SKM-1 treated with dmso at 0.1 percent for 144 hours (cell line): ENCODE data around the gene SETD4.
"Not testable (repeated sequence)": the region's sequence is repeated elsewhere in the genome, so short reads cannot be mapped to it uniquely, and the experiment has no call there.

Experiments used
- DNase-seq: peaks from one replicate; lab custom pipeline; 2025; ENCODE audit not compliant: unreplicated experiment; lab: John Stamatoyannopoulos, UW

The SETD4 gene, protein sequence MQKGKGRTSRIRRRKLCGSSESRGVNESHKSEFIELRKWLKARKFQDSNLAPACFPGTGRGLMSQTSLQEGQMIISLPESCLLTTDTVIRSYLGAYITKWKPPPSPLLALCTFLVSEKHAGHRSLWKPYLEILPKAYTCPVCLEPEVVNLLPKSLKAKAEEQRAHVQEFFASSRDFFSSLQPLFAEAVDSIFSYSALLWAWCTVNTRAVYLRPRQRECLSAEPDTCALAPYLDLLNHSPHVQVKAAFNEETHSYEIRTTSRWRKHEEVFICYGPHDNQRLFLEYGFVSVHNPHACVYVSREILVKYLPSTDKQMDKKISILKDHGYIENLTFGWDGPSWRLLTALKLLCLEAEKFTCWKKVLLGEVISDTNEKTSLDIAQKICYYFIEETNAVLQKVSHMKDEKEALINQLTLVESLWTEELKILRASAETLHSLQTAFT

DNA sequence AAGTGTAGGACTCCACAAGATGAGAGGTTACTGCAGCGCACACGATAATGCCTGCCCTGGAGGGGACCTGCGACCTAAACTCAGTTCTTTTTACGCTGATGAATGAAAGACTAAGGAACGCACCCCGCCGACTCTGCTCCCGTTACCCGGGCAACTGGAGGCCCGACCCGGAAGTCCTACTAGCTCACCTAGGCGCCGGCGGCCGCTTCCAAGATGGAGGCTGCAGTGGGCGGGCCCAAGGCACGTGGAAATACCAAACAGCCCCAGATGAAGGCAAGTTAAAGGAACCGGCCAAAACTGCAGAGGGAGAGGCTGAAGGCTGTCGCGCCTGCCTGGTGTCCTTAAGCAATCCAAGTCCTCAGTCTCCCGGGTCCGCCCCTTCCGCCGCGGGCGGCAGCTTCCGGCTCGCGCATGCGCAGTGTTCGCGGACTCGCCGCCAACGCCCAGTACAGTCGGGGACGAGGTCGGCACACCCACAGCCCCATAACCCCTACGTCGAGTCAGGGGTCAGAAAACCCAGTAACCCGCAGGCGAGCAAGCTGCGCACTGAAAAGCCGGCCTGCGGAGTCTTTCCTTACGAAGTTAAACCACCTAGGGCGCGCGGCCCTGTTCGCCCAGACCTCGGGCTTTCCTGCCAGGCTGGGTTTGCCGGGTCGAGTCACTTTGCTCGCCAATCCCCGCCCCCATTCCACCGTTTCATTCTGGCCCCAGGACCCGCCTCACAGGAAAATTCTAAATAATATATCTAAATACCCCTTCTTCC lies at the start of gene SETD4:
TSS of gene SETD4 (minus strand) at position 368 of the 763 bp plus-strand sequence. CDS start 1,638 bp downstream, outside the sequence.
- peak; percentile 90 for DNase-seq

DNA sequence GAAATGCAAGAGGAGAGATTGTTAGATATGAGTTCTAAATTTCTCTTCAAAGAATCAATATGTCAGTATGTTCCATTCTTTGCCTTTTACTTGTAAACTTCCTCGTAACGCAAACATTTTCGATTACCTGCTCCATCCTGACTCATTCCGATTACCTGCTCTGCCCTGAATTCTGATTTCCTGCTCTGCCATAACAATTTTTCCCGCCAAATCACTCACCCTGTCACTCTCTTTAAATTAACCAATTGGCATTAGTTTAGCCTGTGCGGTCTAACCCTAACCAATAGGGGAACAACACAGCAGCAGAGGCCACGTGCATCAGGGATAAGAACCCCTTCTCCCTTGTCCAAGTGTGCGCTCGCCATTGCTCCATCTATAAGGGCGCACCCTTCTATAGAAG lies 49.5 kb upstream of the SETD4 start:
- DNase-seq, result no peak

DNA sequence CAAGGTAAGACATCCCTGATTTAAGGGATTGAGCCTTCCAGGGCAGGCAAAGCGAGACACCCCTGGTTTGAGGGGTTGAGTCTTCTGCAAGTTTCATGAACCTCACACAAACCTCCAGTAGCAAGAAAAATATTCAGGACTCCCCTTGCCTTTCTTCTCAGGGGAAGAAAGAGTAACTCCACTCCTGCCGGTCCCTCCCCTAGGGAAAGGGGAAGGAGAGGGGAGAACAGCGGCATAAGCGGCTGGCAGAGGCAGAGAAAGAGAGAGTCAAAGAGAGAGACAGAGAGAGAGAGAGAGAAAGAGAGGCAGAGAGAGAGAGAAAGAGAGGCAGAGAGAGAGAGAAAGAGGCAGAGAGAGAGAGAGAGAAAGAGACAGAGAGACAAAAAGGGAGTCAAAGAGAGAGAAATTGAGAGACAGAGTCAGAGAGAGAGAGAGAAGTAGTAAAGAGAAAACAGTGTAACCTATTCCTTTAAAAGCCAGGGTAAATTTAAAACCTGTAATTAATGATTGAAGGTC lies 45.1 kb upstream of the SETD4 start:
- no peak for DNase-seq

DNA sequence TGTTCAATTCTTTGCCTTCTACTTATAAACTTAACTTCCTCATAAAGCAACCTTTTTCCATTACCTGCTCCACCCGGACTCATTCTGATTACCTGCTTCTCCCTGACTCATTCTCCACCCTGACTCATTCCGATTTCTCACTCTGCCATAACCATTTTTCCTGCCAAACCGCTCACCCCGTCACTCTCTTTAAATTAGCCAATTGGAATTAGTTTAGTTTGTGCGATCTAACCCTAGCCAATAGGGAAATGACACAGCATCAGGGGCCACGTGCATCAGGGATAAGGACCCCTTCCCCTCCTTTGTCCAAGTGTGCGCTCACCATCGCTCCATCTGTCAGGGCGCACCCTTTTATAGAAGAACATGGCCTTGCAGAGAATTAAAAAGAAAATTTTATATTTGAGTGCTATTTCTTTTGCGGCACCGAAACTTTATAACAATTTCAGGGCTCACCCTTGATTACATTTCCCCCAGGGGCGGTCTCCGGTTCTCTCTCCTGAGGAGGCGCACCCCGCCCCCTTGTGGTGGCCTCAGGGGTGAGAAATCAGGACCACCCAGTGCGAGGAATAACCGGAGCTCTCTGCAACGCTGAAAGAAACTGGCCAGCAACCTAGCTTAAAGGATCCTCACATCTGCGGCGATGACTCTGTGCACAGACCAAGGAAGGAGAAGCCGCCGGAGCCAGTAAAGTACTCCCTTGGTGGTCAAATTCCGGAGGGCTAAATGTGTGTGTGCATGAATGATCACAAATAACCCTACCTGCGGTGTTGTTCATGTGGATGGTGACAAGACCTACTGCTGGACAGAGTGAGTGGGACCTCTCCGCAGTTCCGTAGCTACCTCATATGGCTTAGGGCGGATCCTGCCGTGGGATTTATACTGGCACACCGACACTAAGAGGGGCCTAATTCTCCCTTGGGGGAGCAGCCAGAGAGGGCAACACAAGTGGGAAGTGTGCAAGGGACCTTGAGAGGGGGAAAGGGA lies 44.3 kb upstream of the SETD4 start:
- DNase-seq, result no peak

DNA sequence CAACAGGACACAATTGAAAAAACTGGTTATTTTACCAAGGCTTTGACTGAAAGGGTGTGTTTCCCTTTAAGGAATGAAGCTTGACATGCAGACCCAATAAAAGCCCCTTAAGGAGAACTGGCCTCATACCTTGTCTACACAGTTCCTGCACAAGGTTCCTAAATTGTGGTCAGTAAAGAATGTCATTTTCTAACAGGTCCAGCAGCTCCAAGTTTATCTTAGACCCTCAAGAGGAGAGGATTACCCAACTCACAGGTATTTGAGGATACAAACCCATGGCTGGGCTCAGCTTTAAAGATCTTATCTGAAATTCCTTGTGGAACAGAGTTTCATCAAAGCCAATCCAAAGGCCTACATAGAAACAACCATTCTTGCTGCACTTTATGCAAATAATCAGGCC lies 43.1 kb upstream of the SETD4 start:
- no peak for DNase-seq

DNA sequence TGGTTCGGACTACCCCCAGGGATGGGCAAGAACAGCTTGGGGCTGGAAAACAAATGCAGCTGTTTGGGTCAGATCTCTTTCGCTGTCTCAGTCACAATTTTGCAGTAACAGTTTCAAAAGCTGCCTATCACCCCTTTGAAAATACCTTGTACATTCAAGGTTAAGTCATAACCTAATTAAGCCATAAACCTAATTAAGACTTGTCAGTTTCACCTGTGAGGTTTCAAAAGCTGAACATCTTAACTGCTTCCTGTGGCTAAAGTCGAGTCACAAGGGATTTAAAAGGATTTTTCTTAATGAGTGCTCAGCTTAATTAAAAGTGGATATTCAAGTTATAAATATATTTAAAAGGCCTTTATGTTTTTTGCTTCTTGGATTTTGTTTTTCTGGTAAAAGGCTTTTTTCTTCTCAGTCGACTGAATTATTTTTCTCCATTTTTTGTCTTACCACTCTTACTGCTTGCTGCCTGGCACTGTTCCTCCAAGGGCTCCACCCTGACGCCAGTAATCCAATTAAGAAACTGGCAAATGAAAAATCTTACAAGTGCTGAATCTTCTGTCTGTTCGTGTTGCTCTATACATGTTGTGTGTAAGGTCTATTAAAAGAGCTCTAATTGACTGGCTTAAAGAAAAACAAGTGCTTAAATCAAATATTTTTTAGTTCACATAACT lies 40.8 kb upstream of the SETD4 start:
- DNase-seq, result no peak

DNA sequence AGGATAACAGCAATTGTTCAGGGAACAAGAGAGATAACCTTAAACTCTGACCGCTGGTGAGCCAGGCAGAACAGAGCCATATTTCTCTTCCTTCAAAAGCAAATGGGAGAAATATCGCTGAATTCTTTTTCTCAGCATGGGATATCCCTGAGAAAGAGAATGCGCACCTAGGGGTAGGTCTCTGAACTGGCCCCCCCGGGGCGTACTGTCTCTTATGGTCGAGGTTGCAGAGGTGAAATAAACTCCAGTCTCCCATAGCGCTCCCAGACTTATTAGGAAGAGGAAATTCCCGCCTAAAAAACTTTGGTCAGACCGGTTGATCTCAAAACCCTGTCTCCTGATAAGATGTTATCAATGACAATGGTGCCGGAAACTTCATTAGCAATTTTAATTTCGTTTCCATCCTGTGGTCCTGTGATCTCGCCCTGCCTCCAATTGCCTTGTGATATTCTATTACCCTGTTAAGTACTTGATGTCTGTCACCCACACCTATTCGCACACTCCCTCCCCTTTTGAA lies 39.4 kb upstream of the SETD4 start:
- not testable (repeated sequence) for DNase-seq

DNA sequence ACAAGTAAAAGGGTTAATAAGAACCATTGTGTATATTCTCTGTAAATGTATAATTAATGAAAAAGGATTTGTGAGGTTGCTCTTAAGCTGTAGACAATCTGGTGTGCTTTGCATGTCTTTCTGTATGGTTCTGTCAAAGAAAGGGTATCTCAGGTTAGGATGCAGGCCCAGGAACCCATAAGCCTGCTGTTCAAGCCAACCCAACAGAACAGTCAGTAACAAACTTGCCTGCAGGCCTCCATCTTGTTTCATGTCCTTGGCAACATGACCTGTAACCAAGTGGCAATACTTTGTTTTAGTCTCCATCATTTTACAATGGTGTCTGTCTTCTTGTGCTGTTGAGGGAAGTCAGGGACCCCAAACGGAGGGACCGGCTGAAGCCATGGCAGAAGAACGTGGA lies 38.7 kb upstream of the SETD4 start:
- no peak for DNase-seq

DNA sequence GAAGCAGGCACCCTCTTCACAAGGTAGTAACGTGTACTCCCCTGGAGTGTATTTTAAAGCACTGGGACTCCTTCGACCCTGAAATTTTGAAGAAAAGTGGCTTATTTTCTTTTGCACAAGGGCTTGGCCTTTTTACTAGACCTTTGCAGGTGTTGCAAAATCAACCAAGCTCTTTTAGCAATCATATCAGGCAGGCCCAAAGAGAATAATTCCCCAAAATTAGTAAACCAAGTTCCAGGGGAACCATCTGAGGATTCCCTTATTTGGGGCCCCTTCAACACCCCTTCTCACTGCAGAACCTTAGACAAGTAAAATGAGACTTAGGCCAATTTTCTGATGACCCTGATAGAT lies 37.8 kb upstream of the SETD4 start:
- no peak for DNase-seq

DNA sequence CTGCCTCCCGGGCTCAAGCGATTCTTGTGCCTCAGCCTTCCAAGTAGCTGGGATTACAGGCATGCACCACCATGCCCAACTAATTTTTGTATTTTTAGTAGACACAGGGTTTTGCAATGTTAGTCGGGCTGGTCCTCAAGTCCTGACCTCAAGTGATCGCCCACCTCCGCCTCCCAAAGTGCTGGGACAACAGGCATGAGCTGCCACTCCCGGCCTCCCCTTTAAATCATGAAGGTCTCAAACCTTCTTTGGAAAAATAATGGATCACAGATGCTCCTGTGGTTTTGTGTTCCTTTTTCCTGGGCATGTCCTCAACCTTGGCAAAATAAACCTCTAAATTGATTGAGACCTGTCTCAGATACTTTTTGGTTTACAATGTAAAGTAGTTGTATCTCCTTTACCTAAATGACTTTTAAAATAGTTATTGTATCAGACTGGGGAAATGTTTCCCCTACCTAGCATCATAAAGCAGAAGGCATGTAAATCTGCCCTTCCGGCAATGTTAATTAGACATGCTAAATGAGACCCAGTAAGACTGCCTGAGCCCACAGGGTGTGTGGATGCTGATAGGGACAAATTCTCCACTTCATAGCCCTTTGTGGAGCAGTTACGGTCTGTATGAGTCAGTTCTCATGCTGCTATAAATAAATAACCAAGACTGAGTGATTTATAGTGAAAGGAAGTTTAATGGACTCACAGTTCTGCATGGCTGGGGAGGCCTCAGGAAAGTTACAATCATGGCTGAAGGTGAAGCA lies 37.3 kb upstream of the SETD4 start:
- no peak for DNase-seq

DNA sequence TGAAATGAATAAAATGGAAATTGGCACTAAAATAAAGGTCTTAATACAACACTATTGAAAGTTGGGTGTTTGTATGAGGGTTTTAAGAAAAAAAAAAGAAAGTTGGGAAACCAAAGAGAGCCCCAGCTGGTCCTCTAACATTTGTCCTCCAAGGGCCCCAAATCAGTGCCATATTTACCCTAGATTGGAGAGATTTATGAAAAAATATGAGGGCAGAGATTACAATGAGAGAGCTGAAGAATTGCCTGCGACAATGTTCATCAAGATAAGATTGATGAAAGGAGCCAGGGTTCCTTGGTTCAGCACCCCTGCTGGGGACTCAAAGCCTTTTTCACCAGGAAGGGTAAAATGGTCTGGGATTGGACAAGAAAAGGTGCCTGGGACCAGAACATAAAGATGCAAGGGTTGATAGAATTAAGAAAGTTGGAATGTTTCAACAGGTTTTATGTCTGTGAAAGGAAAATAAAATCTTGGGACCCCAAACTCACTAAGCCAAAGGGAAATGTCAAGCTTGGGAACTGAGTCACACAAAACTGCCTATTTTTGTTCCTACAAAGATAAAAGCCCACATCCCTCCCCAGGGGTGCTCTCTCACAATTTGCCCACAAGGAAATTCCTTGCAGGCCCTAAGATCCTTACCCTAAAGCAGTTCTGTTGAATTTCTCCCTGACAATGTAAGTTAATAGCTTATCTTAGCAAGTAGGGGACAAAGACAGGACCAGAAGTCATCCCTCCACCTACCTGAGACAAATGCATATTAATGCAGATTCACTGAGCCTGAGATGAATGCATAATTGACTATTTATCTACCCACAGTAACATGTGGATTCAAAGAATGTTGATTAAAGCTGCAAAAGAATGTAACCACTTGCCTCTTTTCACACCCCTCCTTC lies 36.3 kb upstream of the SETD4 start:
- no peak for DNase-seq

DNA sequence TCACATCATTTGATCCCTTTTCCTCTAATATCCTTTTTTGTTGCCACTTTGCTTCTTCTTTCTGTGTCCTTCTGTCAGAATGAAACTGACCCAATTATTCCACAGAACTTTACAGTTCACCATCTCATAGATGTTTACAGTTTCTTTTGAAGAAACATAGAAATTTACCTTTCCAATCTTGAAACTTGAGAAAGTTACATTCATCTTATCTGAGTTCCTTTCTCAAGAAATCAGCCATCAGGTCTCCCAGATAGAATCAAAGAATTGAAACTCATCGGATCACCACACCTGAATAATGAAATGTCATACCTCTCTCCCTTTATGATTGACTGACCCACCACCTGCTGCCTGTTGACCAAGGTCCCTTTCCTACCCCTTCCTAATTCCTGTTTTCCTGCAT lies 33.2 kb upstream of the SETD4 start:
- DNase-seq, result no peak

DNA sequence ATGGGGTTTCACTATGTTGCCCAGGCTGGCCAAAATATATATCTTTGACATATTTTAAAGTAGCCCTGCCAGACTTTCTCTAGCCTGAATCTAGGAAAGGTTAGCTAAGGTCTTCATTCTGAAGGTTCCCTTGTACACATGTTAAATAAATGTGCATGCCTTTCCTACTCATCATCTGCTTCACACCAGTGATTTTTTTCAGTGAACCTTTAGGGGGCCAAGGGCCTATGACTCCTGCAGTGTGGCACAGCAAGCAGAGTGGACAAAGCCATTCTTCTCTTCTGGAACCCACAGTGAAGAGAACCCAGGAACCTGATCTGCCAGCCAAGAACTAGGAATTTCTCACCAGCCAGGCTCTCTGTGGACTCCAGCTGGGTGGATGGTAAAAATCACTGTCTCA lies 32.4 kb upstream of the SETD4 start:
- no peak for DNase-seq

DNA sequence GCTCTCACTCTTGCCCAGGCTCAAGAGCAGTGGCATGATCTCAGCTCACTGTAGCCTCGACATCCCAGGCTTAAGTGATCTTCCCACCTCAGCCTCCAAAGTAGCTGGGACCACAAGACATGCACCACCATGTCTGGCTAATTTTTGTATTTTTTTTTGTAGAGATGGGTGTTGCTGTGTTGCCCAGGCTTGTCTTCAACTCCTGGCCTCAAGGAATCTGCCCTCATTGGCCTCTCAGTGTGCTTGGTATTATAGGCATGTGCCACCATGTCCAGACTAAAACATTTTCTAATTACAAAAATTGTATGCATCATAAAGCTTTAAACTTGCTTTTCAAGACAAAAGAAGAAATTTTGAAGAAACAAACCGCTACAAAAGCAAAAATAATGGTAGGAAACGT lies 29.6 kb upstream of the SETD4 start:
- no peak for DNase-seq

DNA sequence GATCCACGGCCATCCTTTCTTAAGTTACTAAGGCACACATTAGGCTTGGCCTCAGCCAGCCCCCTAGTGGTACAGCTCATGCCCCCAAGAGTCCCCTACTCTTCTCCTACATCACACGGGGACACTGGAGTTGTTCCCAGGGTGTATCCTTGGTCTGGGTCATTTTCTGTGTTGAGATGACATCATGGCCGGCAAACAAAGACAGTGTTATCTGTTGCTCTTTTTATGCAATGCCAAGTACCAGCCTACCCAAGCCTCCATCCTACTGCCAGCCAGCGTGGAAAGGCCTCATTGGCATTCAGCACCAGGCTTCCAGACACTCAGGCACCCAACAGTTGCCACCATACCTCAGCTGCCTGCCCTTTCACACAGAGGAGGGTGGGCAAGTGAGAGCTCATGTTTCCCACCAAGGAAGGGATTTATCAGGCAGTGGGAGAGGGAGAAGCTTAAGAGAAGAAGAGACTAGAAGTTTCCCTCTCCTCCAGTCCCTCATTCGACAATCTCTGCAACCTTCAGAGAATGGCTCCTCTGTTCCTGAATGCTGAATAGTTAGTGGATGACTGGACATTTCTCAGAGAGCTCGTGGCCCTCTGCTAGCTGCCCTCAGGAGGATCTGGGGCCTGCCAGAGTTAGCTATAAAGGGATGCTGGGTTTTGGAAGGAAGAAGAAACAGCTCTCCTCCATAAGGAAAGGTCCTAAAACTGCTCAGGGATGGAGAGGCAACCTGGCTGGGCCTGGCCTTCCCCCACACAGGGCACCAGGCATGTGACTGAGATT lies 27.2 kb upstream of the SETD4 start:
- no peak for DNase-seq

DNA sequence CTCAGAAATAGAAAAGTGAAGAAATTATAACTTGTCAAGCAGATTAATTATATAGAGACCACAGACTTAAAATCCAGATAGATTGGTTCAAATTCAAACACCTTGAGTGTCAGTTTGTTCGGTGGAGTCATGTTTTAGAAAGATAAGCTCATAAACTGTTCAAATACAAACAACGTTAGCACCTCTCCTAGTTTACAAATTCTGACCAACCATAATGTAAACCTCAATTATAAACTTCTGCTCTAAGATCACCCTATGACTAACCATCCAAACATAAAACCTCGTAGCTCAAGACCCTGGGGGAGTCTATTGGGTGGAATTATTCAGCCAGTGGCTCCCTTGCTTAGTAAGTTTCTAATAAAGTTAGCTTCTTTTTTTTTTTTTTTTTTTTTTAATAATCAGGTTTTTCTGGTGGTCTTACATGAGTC lies 21.9 kb upstream of the SETD4 start:
- DNase-seq, result no peak

DNA sequence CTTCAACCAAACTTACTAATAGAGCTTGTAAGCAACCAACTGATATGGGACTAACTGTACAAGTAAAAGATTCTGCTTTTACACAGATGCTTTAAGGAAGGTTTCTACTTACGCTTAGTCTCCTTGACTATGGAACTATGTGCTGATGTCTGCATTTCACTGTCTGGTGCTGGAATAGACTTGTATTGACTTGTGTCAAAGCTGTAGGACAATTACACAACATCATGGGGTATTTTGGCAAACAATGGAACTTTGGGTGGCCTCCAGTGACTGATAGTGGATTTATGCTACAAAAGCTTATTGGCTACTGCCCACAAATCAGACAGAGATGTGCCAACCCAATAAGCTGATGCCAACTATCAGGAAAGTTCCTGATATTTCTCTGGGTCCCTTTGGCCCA lies 20.1 kb upstream of the SETD4 start:
- DNase-seq, result no peak

DNA sequence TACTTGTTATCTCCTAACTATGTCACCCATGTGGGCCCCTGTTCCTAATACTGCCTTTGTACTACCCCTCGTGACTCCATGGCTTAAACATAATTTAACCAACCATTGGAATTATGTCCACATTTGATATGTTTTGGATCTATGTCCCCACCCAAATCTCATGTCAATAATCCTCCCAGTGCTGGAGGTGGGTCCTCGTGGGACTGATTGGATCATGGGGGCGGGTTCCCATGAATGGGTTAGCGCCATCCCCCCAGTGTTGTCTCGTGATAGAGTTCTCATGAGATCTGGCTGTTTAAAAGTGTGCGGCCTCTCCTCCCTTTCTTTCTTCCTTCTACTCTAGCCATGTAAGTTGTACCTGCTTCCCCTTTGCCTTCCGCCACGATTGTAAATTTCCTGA lies 19.3 kb upstream of the SETD4 start:
- DNase-seq, result no peak
